Retinal pigment epithelial cell (primary cell): ENCODE measurements around the gene KCNJ9.

Experiments
- DNase-seq: peaks from one replicate; pipeline ENCODE4 v3.0.0-alpha.2; 2010; ENCODE audit warnings: low read depth
- H3K4me3 ChIP-seq: 2 replicates; pipeline ENCODE4 v1.5.1; 2011; ENCODE audit warnings: mild to moderate bottlenecking, low read length, control low read depth, moderate library complexity
- CTCF ChIP-seq: conservative IDR thresholded peaks from 2 replicates; pipeline ENCODE4 v1.5.1; 2011; ENCODE audit warnings: low read depth, low read length, control low read depth, inconsistent platforms

Gene KCNJ9

DNA sequence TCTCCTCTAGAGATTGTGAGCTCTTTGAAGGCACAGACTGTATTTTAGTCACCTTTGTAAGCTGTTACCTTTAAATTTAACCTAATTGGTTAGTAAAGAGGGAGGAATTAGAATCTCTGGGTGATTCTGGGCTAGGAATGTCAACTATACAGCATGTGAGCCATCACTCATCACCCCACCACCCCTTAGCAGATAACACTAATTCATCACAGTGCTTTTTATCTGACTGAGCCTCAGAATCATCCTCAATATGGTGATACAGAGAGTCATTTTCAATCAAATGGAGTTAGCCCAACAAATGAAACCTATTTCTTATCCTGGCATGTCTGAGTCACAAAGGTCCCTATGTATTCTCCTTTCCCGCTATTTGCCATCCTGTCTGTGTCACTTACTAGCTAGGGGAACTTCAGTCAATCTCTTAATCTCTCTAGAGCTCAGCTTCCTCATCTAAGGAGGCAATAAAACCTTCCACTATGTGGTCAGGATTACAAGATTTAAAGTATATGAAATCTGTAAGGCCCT lies 24.6 kb upstream of the KCNJ9 start:
- no peak for TF ChIP-seq CTCF
- H3K4me3 ChIP-seq, result no peak overlapping the region
- no peak for DNase-seq

GRCh38 chr1:160058087-160058486 lies 23.3 kb upstream of the KCNJ9 start:
- peak; percentile 36 for TF ChIP-seq CTCF
- DNase-seq, result no peak
- H3K4me3 ChIP-seq, result no peak overlapping the region

DNA sequence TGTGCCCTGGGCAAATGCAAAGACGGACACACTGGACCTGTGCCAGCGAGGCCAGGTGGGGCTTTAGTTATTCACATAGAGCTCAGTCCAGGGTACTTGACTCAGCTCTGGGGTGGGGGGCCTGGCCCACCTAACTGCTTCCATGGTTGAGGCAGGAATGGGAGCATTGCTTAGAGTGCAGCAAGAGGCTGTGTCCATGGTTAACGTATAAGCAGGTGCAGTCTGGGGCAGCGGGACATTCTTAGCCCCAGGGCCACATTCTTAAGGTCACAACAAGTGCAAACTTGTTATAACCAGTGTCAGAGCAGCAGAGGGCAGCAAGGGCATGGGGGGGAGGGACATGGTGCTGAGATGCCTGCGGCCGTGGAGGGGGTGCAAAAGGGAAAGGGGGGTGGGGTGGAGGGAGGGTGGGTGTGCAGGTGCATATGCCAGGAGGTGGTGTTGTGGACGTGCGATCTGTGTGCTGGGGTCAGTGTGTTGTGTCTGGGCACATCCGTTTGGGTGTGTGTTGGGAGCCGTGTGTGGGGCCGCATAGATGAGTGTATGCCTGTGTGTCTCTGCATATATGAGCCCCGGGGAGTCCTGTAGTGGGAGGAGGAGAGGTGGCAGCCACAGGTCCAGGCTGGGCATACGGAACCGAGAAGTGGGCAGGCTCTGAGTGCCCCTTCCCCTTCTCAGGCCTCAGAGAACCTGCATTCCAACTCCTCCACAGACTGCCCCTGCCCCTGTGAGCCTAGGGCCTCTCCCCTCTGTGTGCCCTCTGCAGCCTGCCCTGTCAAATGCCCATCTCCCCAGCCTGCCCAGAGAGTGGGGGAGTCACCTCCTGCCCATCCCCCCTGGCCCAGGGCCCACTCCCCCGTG lies 19.7 kb upstream of the KCNJ9 start:
- no peak for TF ChIP-seq CTCF
- no peak overlapping the region for H3K4me3 ChIP-seq
- DNase-seq, result no peak

DNA sequence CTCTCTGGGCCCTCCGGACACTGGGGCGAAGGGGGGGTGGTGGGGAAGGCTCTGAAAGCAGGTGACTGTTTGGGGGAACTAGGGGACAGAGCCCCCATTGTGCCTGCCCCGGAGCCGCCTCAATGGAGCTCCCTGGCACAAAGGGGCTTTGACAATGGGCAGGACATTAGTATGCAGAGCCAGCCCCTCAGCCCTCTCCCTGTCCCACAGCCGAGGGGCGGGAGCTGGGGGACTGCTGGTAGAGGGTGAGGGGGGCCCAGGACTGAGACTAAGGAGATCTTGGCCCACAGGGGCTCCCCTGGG lies 19.2 kb upstream of the KCNJ9 start:
- DNase-seq, result no peak
- TF ChIP-seq CTCF, result no peak
- no peak overlapping the region for H3K4me3 ChIP-seq

DNA sequence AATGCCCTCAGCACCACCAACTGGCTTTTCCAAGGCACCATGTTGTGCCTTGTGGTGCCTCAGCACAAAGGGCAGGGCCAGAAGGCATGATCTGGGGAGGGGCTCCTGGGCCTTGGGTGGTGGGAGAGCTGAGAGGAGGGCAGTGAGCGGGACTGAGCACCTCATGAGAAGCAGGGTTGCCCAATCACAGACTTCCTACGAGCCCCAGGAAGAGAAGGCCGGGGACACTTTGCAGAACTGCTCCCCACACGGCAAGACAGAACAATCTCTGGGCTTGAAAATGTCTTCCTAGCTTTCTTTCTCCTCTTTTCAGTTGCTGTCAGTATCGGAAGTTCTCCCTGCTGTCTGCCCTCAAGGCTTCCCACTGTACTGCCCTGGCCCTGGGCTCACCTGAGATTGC lies 18.2 kb upstream of the KCNJ9 start:
- DNase-seq, result no peak
- H3K4me3 ChIP-seq, result no peak overlapping the region
- no peak for TF ChIP-seq CTCF

- no peak for DNase-seq
- H3K4me3 ChIP-seq, result no peak overlapping the region
- no peak for TF ChIP-seq CTCF
Observed at GRCh38 chr1:160064164-160064563, 17.2 kb upstream of the KCNJ9 start.

- no peak for DNase-seq
- TF ChIP-seq CTCF, result no peak
- H3K4me3 ChIP-seq, result no peak overlapping the region
Observed at GRCh38 chr1:160064746-160065145, 16.6 kb upstream of the KCNJ9 start.
